Activated naive CD8-positive, alpha-beta T cell treated with anti-CD3 and anti-CD28 coated beads, Interleukin-2, amount 50 U/mL, for 24 hours (primary cell): ENCODE data around the gene TMEM184C.

Experiments used
- ATAC-seq: fragments of 150-1000 bp; cut with Tn5 transposase; one replicate; pipeline ENCODE4 v1.10.0; 2021
- DNase-seq: peaks from one replicate; pipeline ENCODE4 v3.0.0; 2021
- H3K27ac Mint-ChIP-seq: one replicate; pipeline ENCODE4 v1.8.0; 2021; ENCODE audit warnings: mild to moderate bottlenecking, mixed read lengths
- H3K27me3 Mint-ChIP-seq: one replicate; pipeline ENCODE4 v1.8.0; 2021; ENCODE audit warnings: mixed read lengths
- H3K36me3 Mint-ChIP-seq: one replicate; pipeline ENCODE4 v1.8.0; 2021; ENCODE audit warnings: low read depth, mixed read lengths
- H3K4me1 Mint-ChIP-seq: one replicate; pipeline ENCODE4 v1.8.0; 2021; ENCODE audit warnings: mixed read lengths
- H3K4me3 Mint-ChIP-seq: one replicate; pipeline ENCODE4 v1.8.0; 2021; ENCODE audit warnings: mild to moderate bottlenecking, moderate library complexity, mixed read lengths
- H3K9me3 Mint-ChIP-seq: one replicate; pipeline ENCODE4 v1.8.0; 2021; ENCODE audit warnings: mixed read lengths

TMEM184C gene

GRCh38 chr4:147590249-147590920, 26.8 kb upstream of the TMEM184C start:
- H3K27ac Mint-ChIP-seq = no peak overlapping the region
- peaks cover 2% of the 10 kb centered on the region for H3K27me3 Mint-ChIP-seq
- H3K4me3 Mint-ChIP-seq = no peak overlapping the region
- H3K36me3 Mint-ChIP-seq = no peaks in the 10 kb centered on the region
- peak; percentile 57 for DNase-seq
- no peaks in the 10 kb centered on the region for H3K9me3 Mint-ChIP-seq
- ATAC-seq = no peak
- H3K4me1 Mint-ChIP-seq = no peaks in the 10 kb centered on the region

DNA sequence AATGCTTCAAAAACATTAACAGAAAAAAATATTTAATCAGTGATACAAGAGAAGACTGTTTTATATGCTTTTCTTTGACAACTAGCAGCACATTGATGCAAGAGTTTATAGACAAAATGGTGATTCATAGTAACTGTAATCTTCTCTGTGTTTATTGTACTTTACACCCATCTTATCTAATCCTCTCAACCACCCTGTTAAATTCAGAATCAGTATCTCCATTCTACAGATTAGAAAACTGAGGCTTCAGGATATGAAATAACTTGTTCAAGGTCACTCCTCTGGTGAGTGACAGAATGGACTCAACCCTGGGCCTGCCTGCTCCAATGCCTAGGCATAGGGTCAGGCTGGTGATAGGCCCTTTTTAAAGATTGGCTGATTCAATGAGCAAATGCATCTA, 26.1 kb upstream of the TMEM184C start:
- Mint-ChIP-seq H3K4me1 (no peaks in the 10 kb centered on the region), H3K4me3 (no peak overlapping the region), H3K27me3 (peaks cover under 1% of the 10 kb centered on the region), H3K9me3 (no peaks in the 10 kb centered on the region), H3K36me3 (no peaks in the 10 kb centered on the region), H3K27ac (no peak overlapping the region)
- ATAC-seq (no peak), DNase-seq (no peak)

GRCh38 chr4:147594107-147594506, 23.1 kb upstream of the TMEM184C start:
- no peaks in the 10 kb centered on the region for H3K4me1 Mint-ChIP-seq
- no peak for ATAC-seq
- H3K9me3 Mint-ChIP-seq = no peaks in the 10 kb centered on the region
- no peak overlapping the region for H3K27ac Mint-ChIP-seq
- H3K4me3 Mint-ChIP-seq = no peak overlapping the region
- H3K27me3 Mint-ChIP-seq = no peaks in the 10 kb centered on the region
- no peaks in the 10 kb centered on the region for H3K36me3 Mint-ChIP-seq
- no peak for DNase-seq

DNA sequence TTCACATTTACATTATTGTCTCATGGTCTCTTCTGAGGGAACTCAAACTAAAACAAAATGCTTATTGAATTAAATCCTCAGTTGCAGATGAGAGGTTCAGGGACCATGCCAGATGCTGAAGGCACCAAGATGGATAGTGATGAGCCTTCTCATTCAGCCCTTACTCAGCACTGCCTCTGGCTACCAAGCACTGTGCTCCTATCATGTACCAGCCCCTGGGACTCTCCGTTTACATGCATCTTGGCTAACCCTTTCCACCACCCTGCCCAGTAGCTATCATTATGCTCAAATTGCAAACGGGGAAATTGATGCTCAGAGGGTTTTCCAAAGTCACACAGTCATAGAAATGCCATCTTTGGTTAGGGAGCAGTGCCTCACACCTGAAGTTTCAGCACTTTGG, 22.6 kb upstream of the TMEM184C start:
- no peak for DNase-seq
- Mint-ChIP-seq H3K27me3 (no peaks in the 10 kb centered on the region), H3K4me3 (no peak overlapping the region), H3K9me3 (no peaks in the 10 kb centered on the region), H3K4me1 (no peaks in the 10 kb centered on the region), H3K27ac (no peak overlapping the region), H3K36me3 (no peaks in the 10 kb centered on the region)
- ATAC-seq = no peak

- H3K27ac Mint-ChIP-seq = no peak overlapping the region
- ATAC-seq (no peak), DNase-seq (no peak)
- H3K4me3 Mint-ChIP-seq = no peak overlapping the region
- no peaks in the 10 kb centered on the region for H3K27me3 Mint-ChIP-seq
- H3K9me3 Mint-ChIP-seq = no peaks in the 10 kb centered on the region
- no peaks in the 10 kb centered on the region for H3K4me1 Mint-ChIP-seq
- H3K36me3 Mint-ChIP-seq = no peaks in the 10 kb centered on the region
These were observed 20.8 kb upstream of the TMEM184C start for GRCh38 chr4:147596377-147596776.

- no peak for DNase-seq
- H3K27ac Mint-ChIP-seq = no peak overlapping the region
- no peaks in the 10 kb centered on the region for H3K9me3 Mint-ChIP-seq
- ATAC-seq = no peak
- no peaks in the 10 kb centered on the region for H3K27me3 Mint-ChIP-seq
- no peaks in the 10 kb centered on the region for H3K36me3 Mint-ChIP-seq
- no peak overlapping the region for H3K4me3 Mint-ChIP-seq
- no peaks in the 10 kb centered on the region for H3K4me1 Mint-ChIP-seq
These were observed 20.2 kb upstream of the TMEM184C start for GRCh38 chr4:147596981-147597380.

- no peak overlapping the region for H3K4me3 Mint-ChIP-seq
- no peak for ATAC-seq
- no peaks in the 10 kb centered on the region for H3K36me3 Mint-ChIP-seq
- no peaks in the 10 kb centered on the region for H3K4me1 Mint-ChIP-seq
- H3K9me3 Mint-ChIP-seq = no peaks in the 10 kb centered on the region
- no peak overlapping the region for H3K27ac Mint-ChIP-seq
- H3K27me3 Mint-ChIP-seq = no peaks in the 10 kb centered on the region
- DNase-seq = no peak
These were observed 19.6 kb upstream of the TMEM184C start for GRCh38 chr4:147597561-147597960.

DNA sequence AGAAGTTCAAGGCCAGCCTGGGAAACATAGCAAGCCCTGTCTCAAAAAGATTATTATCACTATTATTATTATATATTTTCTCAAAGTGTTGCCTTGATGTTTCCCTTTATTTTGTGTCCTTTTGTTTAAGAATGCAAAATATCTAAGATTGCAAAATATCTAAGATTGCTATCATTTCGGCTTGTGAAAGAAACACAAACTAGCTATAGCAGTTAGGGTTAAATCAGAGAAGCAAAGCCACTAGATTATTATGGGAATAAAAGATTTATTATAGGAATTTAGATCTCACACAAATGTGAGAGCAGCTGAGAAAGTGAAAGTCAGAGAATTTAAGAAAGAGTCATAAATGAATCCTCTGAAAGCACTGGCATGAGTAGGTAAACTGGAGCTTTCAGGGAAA, 18.0 kb upstream of the TMEM184C start:
- ATAC-seq (no peak), DNase-seq (no peak)
- Mint-ChIP-seq H3K4me1 (no peaks in the 10 kb centered on the region), H3K36me3 (no peaks in the 10 kb centered on the region), H3K27ac (no peak overlapping the region), H3K9me3 (no peaks in the 10 kb centered on the region), H3K4me3 (no peak overlapping the region), H3K27me3 (no peaks in the 10 kb centered on the region)

GRCh38 chr4:147599769-147600168, 17.4 kb upstream of the TMEM184C start:
- no peak for ATAC-seq
- Mint-ChIP-seq H3K27ac (no peak overlapping the region), H3K9me3 (no peaks in the 10 kb centered on the region), H3K36me3 (no peaks in the 10 kb centered on the region), H3K27me3 (no peaks in the 10 kb centered on the region), H3K4me1 (no peaks in the 10 kb centered on the region), H3K4me3 (no peak overlapping the region)
- no peak for DNase-seq

GRCh38 chr4:147605499-147605898, 11.7 kb upstream of the TMEM184C start:
- no peaks in the 10 kb centered on the region for H3K9me3 Mint-ChIP-seq
- H3K27ac Mint-ChIP-seq = no peak overlapping the region
- ATAC-seq = no peak
- H3K4me1 Mint-ChIP-seq = no peaks in the 10 kb centered on the region
- no peak for DNase-seq
- H3K27me3 Mint-ChIP-seq = no peaks in the 10 kb centered on the region
- H3K4me3 Mint-ChIP-seq = no peak overlapping the region
- no peaks in the 10 kb centered on the region for H3K36me3 Mint-ChIP-seq

DNA sequence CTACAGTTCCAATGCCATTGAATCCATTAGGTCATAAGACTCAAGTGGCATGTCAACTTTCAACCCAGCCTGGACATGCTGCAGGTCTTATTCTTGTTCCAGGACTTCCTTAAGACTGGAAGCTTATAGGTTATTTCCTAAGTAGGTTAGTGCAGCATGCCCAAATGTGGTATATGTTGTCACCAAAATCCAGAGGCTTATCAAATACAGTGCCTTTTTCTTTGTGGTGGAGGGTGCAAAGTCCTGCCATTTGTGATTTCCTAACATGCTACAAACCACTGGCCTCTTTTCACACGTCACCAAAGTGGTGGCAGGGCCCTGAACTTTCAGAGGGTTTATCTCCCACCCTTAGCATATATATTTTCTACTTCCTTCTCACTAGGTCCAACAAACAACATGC, 9.7 kb upstream of the TMEM184C start:
- no peaks in the 10 kb centered on the region for H3K4me1 Mint-ChIP-seq
- H3K36me3 Mint-ChIP-seq = no peaks in the 10 kb centered on the region
- H3K27ac Mint-ChIP-seq = no peak overlapping the region
- no peak overlapping the region for H3K4me3 Mint-ChIP-seq
- peaks cover 2% of the 10 kb centered on the region for H3K27me3 Mint-ChIP-seq
- H3K9me3 Mint-ChIP-seq = no peaks in the 10 kb centered on the region
- ATAC-seq (no peak), DNase-seq (no peak)

GRCh38 chr4:147610686-147611085, 6.5 kb upstream of the TMEM184C start:
- ATAC-seq (no peak), DNase-seq (no peak)
- H3K4me3 Mint-ChIP-seq = no peak overlapping the region

GRCh38 chr4:147616849-147617172, 386 bp upstream of the TMEM184C start:
- H3K4me3 Mint-ChIP-seq = peak overlapping the region; percentile 94
- peak overlapping the region; percentile 93 for H3K27ac Mint-ChIP-seq
- peaks cover 30% of the 10 kb centered on the region for H3K4me1 Mint-ChIP-seq
- H3K36me3 Mint-ChIP-seq = peaks cover 16% of the 10 kb centered on the region
- ATAC-seq (peak; percentile 1), DNase-seq (no peak)
- H3K9me3 Mint-ChIP-seq = no peaks in the 10 kb centered on the region
- peaks cover 9% of the 10 kb centered on the region for H3K27me3 Mint-ChIP-seq

More at GRCh38 chr4:147610686-147611085, 6.5 kb upstream of the TMEM184C start:
- Mint-ChIP-seq H3K9me3 (no peaks in the 10 kb centered on the region), H3K27ac (no peak overlapping the region), H3K4me1 (no peaks in the 10 kb centered on the region), H3K36me3 (no peaks in the 10 kb centered on the region), H3K27me3 (peaks cover 9% of the 10 kb centered on the region)

DNA sequence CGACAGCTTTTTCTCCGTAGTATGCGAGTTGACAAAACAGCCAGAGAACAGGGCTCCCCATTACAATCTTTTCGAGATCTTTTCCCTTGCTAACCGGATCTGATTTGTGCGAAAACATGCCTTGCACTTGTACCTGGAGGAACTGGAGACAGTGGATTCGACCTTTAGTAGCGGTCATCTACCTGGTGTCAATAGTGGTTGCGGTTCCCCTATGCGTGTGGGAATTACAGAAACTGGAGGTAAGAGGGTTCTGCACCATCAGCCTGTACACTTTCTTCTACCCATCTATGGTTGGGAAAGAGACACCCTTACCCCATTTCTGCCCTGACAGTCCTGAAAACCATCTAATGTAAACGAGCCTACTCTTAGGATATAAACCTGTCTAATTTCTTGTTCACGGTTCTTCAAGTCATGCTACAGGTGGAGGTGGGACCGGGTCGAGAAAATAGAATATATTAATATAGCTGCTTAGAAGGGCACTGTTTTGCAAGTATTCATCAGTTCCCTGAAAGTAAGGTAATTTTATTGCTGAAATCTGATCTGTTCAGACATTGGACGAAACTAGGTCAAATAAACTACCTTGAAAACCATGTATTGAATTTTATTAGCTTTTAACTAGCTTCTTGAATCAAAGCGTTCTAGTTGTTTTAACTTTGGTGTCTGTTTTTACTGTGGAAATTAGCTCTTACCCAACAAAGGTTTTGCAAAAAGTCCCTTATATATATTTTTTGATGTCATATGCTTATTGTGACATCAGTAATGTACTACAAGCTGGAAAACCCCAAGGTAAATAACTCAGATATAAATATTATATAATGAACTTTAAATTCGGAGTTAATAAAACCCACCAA, 869 bp downstream of the TMEM184C start:
- peaks cover 6% of the 10 kb centered on the region for H3K27me3 Mint-ChIP-seq
- no peak for ATAC-seq
- H3K4me1 Mint-ChIP-seq = peaks cover 32% of the 10 kb centered on the region
- H3K36me3 Mint-ChIP-seq = peaks cover 19% of the 10 kb centered on the region
- no peak for DNase-seq
- H3K27ac Mint-ChIP-seq = peak overlapping the region; percentile 93
- peak overlapping the region; percentile 94 for H3K4me3 Mint-ChIP-seq
- H3K9me3 Mint-ChIP-seq = no peaks in the 10 kb centered on the region

- H3K4me3 Mint-ChIP-seq = peak overlapping the region; percentile 51
- ATAC-seq = no peak
- H3K27me3 Mint-ChIP-seq = no peaks in the 10 kb centered on the region
- peaks cover 31% of the 10 kb centered on the region for H3K36me3 Mint-ChIP-seq
- H3K27ac Mint-ChIP-seq = no peak overlapping the region
- H3K9me3 Mint-ChIP-seq = no peaks in the 10 kb centered on the region
- peaks cover 32% of the 10 kb centered on the region for H3K4me1 Mint-ChIP-seq
- DNase-seq = no peak
These were observed 3.1 kb downstream of the TMEM184C start for GRCh38 chr4:147620315-147620714.
